ENCODE results near the gene TMEM233. TPM values are rescaled to one million over a fixed set of nuclear protein-coding genes. Genes with fewer than 3 reads are reported as not detected.

Gene TMEM233
- total and polyA plus RNA-seq, 12 donors: 0.17 to 1.0 (median 0.53) TPM; not detected in 2

- Histone ChIP-seq H3K4me3 (peak overlapping the region in 1 of 4 donors; percentile 38), H3K36me3 (replicated peaks in 1 of 2) (no peaks in the 10 kb centered on the region), H3K27me3 (peaks cover 42% of the 10 kb centered on the region), H3K9me3 (replicated peaks in 1 of 3) (no peaks in the 10 kb centered on the region), H3K27ac (peak overlapping the region in 1 of 5 donors; percentile 55), H3K4me1 (replicated peaks in 1 of 2) (no peaks in the 10 kb centered on the region)
- WGBS, 4 donors: 1 to 2% (median 1%) methylated on average over 40 to 49 of the region's 49 CpGs
- DNase-seq: no peak
- intact Hi-C loops (cut with DNase I): no loop called here
- no peak for TF ChIP-seq POLR2A (IDR thresholded peaks at IDR 0.05)
- TF ChIP-seq CTCF (IDR thresholded peaks at IDR 0.05): no peak
Measured at GRCh38 chr12:119594772-119595445, 1.3 kb downstream of the TMEM233 start.

GRCh38 chr12:119598159-119598558 is 4.6 kb downstream of the TMEM233 start:
- intact Hi-C loops (cut with DNase I): no loop called here
- no peak for TF ChIP-seq POLR2A (IDR thresholded peaks at IDR 0.05)
- no peak for TF ChIP-seq CTCF (IDR thresholded peaks at IDR 0.05)
- Histone ChIP-seq H3K27ac (no peak overlapping the region), H3K27me3 (peaks cover 38% of the 10 kb centered on the region), H3K4me1 (replicated peaks in 1 of 2) (no peaks in the 10 kb centered on the region), H3K9me3 (replicated peaks in 1 of 3) (no peaks in the 10 kb centered on the region), H3K36me3 (replicated peaks in 1 of 2) (no peaks in the 10 kb centered on the region), H3K4me3 (no peak overlapping the region)
- no peak for DNase-seq
- 58 to 85% (median 64%) methylated on average over 1 of the region's 1 CpG for whole genome bisulfite sequencing, 4 donors

- no peak overlapping the region for H3K4me3 ChIP-seq
- H3K27ac ChIP-seq: no peak overlapping the region
- H3K36me3 ChIP-seq (replicated peaks in 1 of 2): no peaks in the 10 kb centered on the region
- H3K9me3 ChIP-seq (replicated peaks in 1 of 3): no peaks in the 10 kb centered on the region
- TF ChIP-seq CTCF (IDR thresholded peaks at IDR 0.05) (no peak), POLR2A (IDR thresholded peaks at IDR 0.05) (no peak)
- intact Hi-C loops (cut with DNase I): no loop called here
- no peaks in the 10 kb centered on the region for H3K4me1 ChIP-seq (replicated peaks in 1 of 2)
- peaks cover 2% of the 10 kb centered on the region for H3K27me3 ChIP-seq
- 66 to 72% (median 67%) methylated on average over 7 of the region's 7 CpGs for WGBS, 4 donors
- DNase-seq: no peak
Measured at GRCh38 chr12:119601877-119602733, 8.5 kb downstream of the TMEM233 start.

- Histone ChIP-seq H3K27ac (no peak overlapping the region), H3K36me3 (replicated peaks in 1 of 2) (no peaks in the 10 kb centered on the region), H3K9me3 (replicated peaks in 1 of 3) (no peaks in the 10 kb centered on the region), H3K27me3 (no peaks in the 10 kb centered on the region), H3K4me1 (replicated peaks in 1 of 2) (no peaks in the 10 kb centered on the region), H3K4me3 (no peak overlapping the region)
- TF ChIP-seq POLR2A (IDR thresholded peaks at IDR 0.05): no peak
- TF ChIP-seq CTCF (IDR thresholded peaks at IDR 0.05): no peak
- intact Hi-C loops (cut with DNase I): no loop called here
- DNase-seq: no peak
- WGBS, 4 donors: 82 to 91% (median 86%) methylated on average over 4 of the region's 4 CpGs
Measured at GRCh38 chr12:119602734-119603094, 9.1 kb downstream of the TMEM233 start.

Data from adrenal gland (tissue), 12 donors.